NCI-H524 (cell line): ENCODE results near the gene PRR23B.

ENCODE experiments used
- DNase-seq, 2 experiments: peaks; one replicate each; lab custom pipeline; 2025; lab: John Stamatoyannopoulos, UW

PRR23B gene

DNA sequence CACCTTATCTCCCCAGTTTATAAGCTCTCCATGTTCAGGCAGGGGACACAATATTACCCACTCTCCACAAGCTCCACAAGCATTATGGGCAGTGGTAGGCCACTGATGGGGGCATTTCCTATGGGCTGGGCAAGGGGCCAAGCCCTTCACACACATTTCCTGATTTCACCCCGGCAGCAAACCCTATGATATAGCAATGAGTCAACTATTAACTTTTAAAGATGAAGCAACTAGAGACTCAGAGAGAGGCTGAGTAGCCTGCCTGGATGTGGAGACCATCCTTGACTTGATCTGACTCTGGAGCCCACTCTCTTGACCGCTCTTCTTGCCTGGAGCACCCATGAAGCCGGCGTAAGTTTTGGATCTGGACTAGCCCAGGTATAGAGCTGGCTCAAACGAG lies 46.3 kb downstream of the PRR23B start:
- DNase-seq: no peak

DNA sequence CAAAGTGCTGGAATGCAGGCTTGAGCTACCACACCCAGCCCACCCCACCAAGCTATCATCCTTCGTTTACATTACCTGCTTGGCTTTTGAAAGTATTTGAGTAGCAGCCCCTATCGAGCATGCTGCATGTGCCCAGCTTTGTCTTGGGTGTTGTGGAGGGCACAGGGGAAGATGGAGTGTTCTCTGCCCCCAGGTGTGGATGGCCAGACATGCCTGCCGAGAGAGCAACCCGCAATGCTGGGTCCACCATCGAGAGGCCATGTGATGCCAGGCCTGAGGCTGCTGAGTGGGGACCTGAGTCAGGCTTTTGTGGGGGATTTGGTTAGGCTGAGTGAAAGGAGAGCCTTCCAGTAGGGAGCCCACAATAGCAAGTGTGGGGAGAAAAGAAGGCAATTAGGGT lies 47.8 kb downstream of the PRR23B start:
- no peak for DNase-seq

DNA sequence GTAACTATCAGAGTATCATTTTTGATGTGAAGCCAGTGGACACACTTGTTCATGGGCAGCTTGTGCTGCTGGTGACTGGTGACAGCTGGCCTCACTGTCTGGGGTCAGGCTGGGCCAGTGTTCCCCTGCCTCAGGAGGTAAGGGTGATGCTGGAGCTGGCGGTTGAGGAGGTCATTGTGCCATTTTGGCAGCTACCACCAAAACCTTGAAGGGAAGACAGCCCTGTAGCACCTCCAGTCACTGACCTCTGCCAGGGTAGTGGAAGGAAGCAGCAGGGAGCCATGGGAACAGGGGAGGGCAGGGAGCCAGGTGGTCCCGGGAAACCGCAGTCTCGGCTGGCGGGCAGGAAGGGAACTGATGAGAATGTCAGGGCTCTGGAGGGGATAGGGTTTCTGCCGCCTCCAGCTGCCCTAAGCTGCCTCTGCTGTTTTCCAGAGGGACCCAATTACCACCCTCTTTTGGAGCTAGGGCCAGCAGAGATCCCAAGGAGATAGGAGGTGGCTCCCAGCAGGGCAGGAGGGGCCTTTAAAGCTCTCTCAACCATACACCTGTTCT lies 48.9 kb downstream of the PRR23B start:
- DNase-seq: peak in 1 of 2 experiments; percentile 29
